Ureter (tissue), 1 donor: Measurements from ENCODE around the gene SGIP1. TPM values are rescaled to one million over a fixed set of nuclear protein-coding genes. Genes with fewer than 3 reads are reported as not detected.

Experiments used
- DNase-seq: peaks from one replicate; pipeline ENCODE4 v3.0.0-alpha.2; 2020; ENCODE audit warnings: low spot score
- total RNA-seq: library from RNA; stranded (reverse); gene quantifications from one replicate; pipeline ENCODE4 v1.2.4, GENCODE V29; 2023
- donor health status: DM: yes; HTN: yes; CAD: no.

SGIP1 gene
- total RNA-seq, 1 donor from 2014 or later = 15.8 TPM

DNA sequence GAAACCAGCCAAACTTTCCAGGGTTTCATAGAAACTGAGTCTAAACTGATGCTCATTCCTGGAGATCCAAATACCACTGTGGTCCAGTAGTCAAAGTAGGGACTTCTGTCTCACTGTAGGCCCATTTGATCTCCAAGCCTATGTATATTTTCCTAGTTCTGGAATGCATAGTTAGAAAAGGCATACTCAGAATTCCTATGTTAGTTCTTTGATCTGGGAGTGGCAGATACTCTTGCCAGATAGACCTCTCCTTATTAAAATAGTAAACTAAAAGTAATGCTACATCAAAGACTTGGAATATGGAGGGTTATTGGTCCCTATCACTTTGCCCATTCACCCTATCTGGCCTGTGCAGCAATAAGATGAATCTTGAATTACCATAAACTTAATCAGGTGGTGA is 10.4 kb upstream of the SGIP1 start:
- no peak for DNase-seq

DNA sequence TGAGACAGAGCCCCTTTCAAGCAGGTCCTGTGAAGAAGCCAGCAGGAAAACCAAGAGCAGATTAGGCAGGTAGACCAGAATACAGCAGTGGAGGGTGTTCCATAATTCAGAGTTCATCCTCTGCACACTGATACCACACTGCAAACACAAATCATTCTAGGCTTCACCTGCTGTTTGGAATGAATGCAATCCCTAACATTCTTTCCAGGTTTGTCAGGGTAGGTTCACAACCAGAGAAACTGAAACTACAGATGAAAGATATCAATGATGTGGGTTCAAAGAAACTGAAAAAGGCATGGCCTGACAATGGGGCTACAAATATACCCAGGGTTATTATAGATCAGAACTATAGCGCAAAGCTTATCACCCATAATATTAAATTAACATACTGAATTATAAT is 8.9 kb upstream of the SGIP1 start:
- no peak for DNase-seq

DNA sequence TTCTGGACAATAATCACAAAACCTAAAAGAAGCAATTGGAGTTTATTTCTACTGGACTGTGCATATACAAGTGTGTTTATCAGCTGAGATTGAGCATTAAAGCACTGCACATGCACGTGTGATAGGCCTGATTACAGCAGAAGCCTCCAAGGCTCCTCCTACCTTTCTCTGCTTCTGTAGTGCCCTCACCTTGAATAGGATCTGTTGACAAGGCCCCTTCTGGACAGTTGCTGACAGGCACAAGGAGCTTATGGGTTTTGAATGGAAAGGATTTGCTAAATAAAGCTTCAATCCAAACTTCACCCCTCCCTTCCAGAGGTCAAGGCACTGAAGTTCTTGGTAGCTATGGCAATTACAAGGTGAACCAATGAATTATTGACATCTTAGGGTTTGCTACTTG is 7.9 kb upstream of the SGIP1 start:
- no peak for DNase-seq

DNA sequence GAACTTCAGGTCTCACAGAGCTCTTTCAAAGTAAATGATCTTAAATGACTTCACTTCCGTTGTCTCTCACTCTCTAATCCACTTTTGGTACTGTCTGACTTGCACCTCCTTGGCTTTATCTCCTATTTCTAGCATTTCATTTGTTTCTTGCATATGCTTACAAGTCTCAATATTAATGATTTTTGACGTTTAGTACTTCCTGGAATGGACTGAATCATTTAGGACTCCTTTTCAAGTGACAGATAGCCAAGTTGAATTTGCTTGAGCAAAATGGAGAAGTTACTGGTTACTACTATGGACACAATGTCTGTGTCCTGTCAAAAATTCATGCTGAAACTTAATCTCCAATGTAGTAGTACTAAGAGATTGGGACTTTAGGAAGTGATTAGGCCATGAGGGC is 7.0 kb upstream of the SGIP1 start:
- no peak for DNase-seq

DNA sequence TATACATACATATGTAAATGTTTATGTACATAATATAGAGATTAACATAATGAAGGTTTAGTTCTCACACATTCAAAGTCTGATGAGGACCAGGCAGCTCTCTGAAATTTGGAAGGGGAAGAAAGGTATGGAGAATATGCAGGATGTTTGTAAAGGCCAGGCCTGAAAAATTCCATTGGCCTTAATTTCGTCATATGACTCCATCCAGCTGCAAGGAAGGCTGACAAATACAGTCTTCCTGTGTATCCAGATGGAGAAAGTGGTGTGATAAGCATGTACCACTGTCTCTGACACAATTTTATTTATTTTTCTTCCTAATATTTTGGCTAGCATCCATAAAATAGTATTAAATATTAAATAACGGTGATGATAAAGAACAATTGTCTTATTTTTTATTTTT is 6.3 kb upstream of the SGIP1 start:
- DNase-seq = no peak

DNA sequence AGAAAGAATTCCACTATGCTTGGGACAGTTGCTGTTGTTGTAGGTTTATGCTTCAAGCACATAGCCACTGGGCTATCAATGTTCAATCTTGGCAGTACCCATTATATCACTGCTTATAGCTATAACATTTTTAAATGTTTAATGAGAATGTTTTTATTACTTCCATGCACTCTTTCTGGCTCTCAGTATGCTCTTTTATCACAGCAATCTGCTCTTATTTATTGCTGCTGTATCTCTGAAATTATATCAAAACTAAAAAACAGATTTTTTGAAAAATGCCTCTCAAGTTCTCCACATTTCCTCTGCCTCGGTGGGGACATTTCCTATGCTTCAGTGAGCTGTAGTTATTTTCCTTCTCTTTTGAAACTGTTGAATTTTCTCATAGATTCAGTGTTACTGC is 5.4 kb upstream of the SGIP1 start:
- no peak for DNase-seq

DNA sequence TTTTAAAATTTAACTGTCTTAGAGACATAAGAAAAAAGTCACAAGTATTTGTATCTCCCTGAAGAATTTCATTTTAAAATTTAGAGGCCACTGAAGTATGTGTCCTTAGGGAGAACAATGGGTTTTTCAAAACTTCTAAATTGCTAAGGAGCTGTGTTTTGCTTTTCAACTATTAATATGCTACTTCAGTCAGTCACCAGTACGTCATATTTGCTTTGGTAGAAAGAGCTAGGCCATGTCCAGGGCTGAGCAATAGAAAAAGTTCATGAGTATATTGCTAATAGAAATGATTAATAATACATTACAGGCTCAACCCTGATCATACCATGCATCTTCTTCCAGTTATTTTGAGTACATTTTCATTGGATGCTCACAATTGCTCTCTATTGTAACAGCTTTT is 1.7 kb upstream of the SGIP1 start:
- no peak for DNase-seq

DNA sequence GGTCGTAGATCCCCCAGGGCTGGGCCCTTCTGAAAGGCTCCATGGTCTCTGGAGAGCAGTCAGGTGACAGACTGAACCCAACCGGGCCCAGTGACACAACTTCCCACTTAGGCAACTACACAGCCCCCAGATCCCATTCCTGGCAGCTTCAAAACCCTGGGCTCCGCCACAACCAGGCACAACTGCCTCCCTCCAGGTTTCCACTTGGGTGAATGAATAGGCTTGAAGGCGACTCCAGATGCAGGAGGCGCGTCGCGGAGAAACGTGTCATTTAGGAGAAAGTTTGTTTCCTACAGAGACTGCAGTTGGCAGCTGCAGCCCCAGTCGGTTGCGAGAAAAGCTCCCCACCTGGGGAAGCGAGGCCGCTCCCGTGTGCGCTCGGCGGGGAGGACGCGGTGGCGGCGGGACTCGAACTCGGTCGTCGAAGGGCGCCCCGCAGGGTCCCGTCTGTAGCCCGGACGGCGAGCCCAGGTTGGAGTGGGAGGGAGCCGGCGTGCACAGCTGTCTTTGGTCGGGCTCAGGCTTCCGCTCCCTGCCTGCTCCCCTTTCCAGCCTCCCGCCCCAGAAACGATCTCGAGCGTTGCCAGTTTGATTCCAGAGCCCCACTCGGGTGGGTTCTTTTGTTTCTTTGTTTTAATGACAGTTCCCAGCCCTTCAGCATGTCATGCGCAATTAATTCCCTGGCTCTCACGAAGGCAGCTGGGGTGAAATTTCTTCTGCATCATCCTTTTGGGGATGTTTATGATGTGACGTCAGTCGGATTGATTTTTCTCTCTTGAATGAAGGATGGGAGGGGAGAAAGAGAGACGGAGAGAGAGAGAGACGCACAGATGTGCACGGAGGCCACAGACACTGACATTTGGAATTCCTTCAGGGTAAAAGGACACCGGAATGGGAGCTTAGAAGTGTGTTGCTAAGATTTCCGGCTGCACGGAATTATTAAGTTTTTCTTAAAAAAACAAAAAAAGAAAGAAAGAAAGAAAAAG is 862 bp upstream of the SGIP1 start:
- DNase-seq = no peak

DNA sequence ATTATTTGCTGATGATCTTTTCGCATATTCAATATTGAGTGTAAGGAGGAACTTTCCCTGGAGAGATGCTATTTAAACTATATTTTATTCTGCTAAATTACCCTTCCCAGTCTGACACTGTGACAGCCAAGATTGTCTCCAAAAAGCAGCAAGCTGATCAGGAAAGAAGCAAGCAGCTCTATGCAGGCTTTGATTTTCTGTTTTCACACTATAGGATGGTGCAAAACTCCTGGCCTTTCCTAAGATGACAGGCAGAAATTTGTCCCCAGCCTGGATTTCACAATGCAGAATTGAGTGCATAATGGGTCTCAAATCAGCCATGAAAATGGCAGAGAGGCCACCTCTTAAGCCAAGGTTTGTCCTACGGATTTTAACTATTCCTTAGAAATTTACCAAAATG is 1.1 kb downstream of the SGIP1 start:
- no peak for DNase-seq

DNA sequence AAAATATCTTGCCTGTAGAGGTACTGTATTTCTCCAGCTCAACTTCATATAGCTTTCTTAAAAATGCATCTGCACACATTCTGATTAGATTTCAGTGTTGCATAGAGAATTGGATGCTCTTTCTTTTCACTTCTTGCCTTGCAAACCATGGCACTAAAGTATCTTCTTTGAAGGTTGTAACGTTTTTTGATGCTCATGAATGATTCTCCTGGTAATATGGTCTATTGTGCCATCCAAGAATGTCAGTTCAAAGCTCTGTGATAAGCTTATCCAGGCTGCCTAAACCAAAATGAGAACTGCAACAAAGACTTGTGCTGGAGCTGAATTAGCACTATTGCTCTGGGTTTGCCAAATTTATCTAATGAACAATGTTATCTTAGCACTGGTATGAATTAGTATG is 1.9 kb downstream of the SGIP1 start:
- no peak for DNase-seq

DNA sequence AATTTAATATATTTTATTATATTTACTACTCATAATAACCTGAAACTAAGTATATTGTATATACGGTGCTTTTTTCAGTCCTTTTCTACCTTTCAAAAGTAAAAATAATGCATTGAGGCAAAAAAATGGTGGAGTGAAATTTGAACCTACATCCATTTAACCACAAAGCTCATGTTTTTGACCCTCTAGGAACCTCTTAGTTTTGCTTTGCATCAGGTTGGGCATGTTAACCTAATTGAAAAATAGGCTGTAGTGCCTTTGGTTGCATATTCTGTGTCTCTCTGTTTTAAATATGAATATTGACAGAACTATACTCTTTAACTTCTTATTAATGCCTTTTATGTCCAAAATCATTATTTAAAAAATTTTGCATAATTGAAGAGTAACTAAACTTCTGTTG is 3.8 kb downstream of the SGIP1 start:
- no peak for DNase-seq

DNA sequence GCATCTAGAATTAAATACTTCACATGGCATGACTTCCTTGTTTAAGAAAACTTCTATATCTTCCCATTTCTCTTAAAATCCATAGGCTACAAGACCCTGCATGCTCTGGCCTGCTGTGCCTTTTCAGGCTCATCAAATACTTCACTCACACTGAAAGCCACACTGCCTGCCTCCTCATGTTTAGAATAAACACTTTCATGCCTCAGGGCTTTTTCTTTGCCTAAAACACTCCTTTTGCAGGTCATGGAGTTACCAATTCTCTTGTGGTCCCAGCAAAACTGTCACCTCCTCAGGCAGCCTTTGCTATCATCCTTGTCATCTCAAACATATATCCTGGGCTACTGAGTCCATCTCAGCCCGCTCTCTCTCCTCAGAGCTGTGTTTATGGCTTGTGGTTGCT is 5.5 kb downstream of the SGIP1 start:
- no peak for DNase-seq

DNA sequence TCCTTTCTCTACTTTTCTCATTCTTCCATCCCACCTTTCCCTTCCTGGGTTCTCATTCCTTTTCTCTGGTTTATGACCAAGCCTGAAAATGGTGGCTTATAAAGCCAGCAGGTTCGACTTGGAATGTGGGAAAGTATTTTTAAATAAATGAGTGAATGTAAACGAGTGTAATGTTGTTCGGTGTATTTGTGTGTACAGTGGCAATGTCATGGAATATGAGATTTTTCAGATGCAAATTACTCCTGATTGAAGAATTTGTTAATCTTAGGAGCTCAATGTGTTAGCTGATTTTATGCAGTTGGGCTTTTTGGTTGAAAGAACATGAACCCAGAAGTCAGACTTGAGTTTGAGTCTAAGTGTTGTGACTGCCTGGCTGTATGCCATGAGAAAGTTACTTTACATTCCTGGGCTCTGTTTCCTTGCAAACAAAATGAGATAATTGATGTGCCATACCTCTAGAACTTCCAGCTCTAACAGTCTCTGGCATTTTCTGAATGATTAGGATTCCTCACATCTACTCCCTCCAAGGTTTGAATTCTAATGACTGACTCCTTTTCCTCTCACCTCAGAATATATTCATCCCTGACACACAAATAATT is 6.6 kb downstream of the SGIP1 start:
- no peak for DNase-seq

DNA sequence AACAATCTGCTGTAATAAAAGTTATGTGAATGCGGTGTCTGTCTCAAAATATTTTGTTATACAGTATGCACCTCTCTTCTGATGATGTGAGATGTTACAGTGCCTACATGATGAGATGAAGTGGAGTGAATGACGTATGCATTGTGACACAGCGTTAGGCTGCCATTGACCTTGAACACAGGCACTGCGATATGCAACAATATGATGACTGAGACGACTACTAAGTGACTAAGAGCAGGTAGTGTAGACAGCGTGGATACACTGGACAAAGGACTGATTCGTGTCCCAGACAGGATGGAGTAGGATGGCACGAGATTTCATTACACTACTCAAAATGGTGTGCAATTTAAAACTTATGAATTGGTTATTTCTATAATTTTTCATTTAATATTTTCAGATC is 8.4 kb downstream of the SGIP1 start:
- no peak for DNase-seq

DNA sequence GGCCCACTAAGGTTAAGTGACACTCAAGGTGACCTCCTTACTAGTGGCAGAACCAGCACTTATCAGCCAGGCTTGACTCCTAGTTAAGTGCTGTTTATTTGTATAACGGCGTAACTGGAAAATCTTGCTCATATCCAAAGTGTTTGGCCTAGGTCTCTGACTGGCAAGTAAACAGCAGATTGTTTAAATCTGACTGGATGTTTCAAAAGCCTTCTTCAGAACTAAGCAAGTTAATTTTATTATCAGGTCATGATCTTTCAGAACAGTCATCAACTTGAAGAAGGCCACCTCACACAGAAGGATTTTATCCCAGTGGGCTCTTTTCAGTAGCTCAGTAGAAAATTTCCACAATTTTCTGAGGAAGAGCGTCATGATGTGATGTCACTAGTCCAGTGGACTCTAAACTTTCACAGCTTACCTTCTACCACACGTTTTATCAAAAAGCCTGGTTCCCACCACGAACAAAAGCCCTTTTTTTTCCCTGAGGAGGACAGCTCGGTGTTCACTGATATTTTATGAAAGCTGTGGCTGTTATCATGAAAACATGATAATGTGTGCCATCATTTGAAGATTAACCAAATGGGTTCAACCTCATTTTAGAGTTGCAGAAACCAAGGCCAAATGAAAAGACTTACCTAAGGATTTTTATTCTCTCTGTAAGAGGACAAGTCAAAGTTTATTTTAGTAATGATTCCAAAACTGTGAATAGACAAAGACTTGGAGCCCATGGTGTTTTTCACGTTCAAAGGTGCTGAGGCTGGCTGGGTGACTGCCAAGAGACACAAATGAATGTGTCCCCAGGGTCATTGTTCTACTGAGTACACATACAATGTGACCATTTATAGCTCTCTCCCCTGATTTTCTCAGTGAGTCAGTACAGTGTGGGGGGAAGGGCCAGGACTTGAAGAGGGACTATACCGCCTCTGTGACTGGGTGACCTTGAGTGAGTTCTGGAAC is 9.1 kb downstream of the SGIP1 start:
- no peak for DNase-seq

DNA sequence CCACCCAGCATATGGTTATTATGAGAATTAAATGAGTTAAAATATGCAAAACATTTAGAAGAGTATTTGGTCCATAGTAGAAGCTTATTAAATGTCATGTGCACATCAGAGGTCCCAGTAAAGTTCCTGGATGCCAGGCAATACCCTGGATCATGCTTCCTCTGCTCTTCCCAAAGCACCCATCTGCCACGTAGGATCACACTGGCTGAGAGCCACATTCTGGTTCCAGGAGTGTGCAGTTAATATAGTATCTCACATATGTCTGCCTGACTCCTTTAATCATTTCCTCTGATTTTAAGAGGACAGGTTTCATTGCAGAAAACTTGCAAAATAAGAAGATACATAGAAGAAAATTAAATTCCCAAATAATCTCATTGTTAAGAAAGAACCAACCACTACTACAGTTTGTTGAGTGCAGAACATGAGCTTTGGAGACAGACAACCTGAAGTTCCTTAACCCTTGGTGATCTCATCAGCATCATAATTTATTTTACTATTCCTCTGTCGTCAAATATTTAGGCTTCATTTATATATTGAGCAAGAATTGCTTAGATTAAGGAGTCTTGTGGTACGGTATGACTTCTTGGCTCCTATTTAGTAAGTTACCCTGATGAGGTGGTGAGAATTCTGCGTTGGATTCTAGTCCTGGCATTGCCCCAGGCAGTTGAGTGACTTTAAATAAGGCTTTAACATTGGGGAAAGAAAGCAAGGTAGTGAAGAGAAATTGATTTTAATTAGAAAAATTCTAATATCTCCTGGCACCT is 12.3 kb downstream of the SGIP1 start:
- DNase-seq = no peak

DNA sequence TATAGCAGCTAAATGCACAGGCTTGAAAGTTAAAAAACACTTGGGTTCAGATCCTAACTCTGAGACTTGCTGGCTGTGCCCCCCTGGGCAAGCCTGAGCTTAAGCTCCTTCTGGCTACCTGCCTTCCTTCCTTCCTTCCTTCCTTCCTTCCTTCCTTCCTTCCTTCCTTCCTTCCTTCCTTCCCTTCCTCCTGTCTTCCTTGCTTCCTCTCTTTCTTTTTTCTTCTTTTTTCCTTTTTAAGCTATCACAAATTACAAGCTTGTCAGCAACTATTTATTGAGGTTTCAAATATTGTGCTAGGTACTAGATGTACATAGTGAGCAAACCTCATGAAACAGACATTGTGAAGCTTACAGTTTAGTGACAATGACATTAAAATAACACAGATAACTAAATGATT is 15.1 kb downstream of the SGIP1 start:
- DNase-seq = no peak

DNA sequence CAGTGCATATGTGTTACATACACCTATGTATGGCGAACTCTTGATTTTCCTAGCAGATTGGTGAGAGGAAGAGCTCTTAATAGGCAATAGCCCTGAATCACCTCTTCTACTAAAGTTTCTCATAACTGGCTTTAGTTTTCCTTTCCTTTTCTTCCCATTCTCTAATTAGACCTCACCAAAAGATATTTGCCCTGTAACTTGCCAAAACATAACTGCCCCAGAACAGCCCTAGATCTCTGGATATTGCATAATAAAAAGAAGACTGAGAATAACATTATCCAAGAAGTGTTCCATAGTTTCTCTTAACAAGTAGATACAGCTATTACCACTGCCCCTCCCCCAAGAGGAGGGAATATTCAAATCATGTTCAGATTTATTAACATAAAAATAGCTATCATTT is 16.3 kb downstream of the SGIP1 start:
- DNase-seq = no peak

DNA sequence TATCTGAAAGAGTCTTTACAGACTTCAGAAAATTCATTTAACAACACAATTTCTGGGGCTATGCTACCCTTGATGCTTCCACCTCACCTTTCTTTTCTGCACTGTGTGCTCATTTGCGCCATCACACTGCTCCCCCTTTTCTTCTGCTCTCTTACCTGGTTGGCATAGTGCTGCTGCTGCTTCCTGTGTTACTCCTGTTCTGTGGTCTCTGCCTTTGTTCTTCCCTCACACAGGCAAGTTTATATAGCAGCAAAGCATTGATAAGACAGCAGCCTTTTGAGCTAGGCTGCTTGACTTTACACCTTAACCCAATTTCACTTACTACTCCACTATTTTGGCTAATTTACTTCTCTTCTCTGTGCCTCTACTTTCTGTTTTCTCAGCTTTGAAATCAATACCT is 18.3 kb downstream of the SGIP1 start:
- DNase-seq = no peak

DNA sequence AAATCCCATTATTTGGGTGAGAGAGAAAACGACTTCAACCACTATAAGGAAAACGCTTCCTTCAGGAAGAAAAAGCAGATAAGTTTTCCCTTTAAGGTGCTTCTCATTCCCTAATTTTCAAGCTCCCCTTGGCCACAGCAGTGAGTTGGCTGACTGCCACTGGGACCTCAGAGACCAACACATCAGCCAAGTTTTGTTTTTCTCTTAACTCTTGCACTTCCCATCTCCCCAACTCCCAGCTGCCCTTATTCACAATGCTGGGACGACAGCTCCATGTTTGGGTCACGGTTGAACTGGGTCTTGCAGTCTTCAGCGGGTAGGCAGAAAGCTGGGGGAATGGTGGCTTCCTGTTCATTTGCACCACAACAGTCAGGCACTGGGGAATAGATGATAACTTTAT is 18.9 kb downstream of the SGIP1 start:
- no peak for DNase-seq

DNA sequence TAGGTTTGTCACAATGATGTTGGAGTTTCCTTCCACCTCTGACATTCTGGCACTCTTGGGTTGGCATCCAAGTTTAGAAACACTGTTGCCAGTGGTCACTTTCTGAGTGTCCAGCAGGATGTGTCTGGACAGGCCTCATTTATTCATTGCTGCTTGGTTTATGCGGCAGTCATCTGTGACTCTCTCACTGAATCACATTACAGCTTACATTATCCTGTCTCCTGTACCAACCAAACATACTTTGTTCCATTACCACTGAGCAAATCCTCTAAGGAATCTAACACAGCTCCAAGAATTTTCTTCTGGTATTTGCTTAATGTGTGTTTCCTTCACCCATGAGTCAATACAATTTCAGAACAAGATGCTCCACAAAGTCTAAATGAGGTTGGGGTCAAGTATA is 19.9 kb downstream of the SGIP1 start:
- no peak for DNase-seq
